ENCODE results near the gene KCNIP2. TPM values are rescaled to one million over a fixed set of nuclear protein-coding genes. Genes with fewer than 3 reads are reported as not detected.

KCNIP2 gene
- under 0.01 TPM in 1 of 2 replicates, not detected in the other for total RNA-seq (2012; rRNA removed)
- 0.53 and 0.87 TPM in 2 replicates for polyA plus RNA-seq (2012; rRNA removed)
- polyA plus RNA-seq (2012; cell fraction: cytosol; rRNA removed) = 0.03 and 0.05 TPM in 2 replicates
- 3.9 and 6.9 TPM in 2 replicates for polyA plus RNA-seq (2012; cell fraction: nucleus; rRNA removed; ENCODE audit: low replicate concordance)
- percentile 70 among the genes with signal in this experiment for Bru-seq, nascent RNA
- BruChase-seq, experiment 1, labeled RNA remaining after a 6-hour chase = percentile 83 among the genes with signal in this experiment
- percentile 88 among the genes with signal in this experiment for BruChase-seq, experiment 2, labeled RNA remaining after a 2-hour chase
- long read RNA-seq, partial matches to known transcripts = 0 of 1 reads
- long read RNA-seq, other reads (novel, unspliced or antisense) = 1 of 1 reads

- no peak within 1 kb of the TSS for H3K18ac ChIP-seq (ENCODE audit: low read depth, low read length)
- H3K79me1 ChIP-seq (ENCODE audit: low read depth in 1 of 2, low read length in 2 of 2) = peaks cover 0 to 9% of the 10 kb centered on the region in 2 experiments; a peak in 1 of 4 replicates
- no peak for ATAC-seq (ENCODE audit: low read depth)
- no peak within 1 kb of the TSS for H3K56ac ChIP-seq (ENCODE audit: extremely low read depth, insufficient read depth, low read length)
- H3K4me1 ChIP-seq (ENCODE audit: control insufficient read depth, insufficient read depth, low read length) = peaks cover 8% of the 10 kb centered on the region; the same call in 1 of the 2 replicates
- no peaks in the 10 kb centered on the region for H3K9me3 ChIP-seq (ENCODE audit: control insufficient read depth, insufficient read depth, low read length)
- no peak within 1 kb of the TSS for H3K4me3 ChIP-seq (ENCODE audit: insufficient read depth, low read depth, low read length)
- H4K20me1 ChIP-seq (ENCODE audit: insufficient read depth, low read length) = peaks cover 39% of the 10 kb centered on the region
- H2BK15ac ChIP-seq (ENCODE audit: low read depth, low read length) = no peak within 1 kb of the TSS
- H3K4ac ChIP-seq (ENCODE audit: low read depth, low read length) = no peak within 1 kb of the TSS
- no peak within 1 kb of the TSS for H3K14ac ChIP-seq (replicated peaks; ENCODE audit: low read depth, low read length)
- peaks cover 12% of the 10 kb centered on the region for H3K9me1 ChIP-seq (ENCODE audit: insufficient read depth, low read length)
- in situ Hi-C loops (cut with MboI; ENCODE audit: low sequenced_read_pairs) (loop anchor here (5.0 kb wide), 1 partner anchor 169 kb away; no protein-coding TSS in a partner anchor), intact Hi-C loops (cut with micrococcal nuclease) (loop anchor here (2.0 kb wide), 1 partner anchor 39 kb away; no protein-coding TSS in a partner anchor), dilution Hi-C loops (cut with HindIII; ENCODE audit: low sequenced_read_pairs, unreplicated experiment) (no loop called here)
- H2AK5ac ChIP-seq (ENCODE audit: low read depth, low read length) = no peak within 1 kb of the TSS
- no peak for DNase-seq
- WGBS, 2 experiments (ENCODE audit: extremely low coverage in 2 of 2, insufficient read length in 1 of 2) = 10% methylated on average over 2 of the region's 60 CpGs; no CpG with 5 or more reads in 1 of the 2 experiments
- no peak within 1 kb of the TSS for H3K4me2 ChIP-seq (ENCODE audit: low read depth, low read length)
- H2AK9ac ChIP-seq (replicated peaks; ENCODE audit: low read depth, low read length, poor library complexity) = no peak within 1 kb of the TSS
- H3K9ac ChIP-seq (ENCODE audit: low read depth, low read length) = no peak within 1 kb of the TSS
- H3K36me3 ChIP-seq (ENCODE audit: control insufficient read depth, insufficient read depth, low read length) = peaks cover 4% of the 10 kb centered on the region; the same call in 1 of the 2 replicates
- no peak within 1 kb of the TSS for H2BK5ac ChIP-seq (ENCODE audit: low read depth, low read length, poor library complexity, severe bottlenecking)
- no peak within 1 kb of the TSS for H4K91ac ChIP-seq (ENCODE audit: insufficient read depth, low read depth, low read length)
- ChIA-PET CTCF (interaction anchor here (0.6 to 1.0 kb wide), 2 partner anchors 45 to 212 kb away, joined by 3 read pairs; no protein-coding TSS in a partner anchor), POLR2A (ENCODE audit: unreplicated experiment) (no interaction called here)
- no peak within 1 kb of the TSS for H4K8ac ChIP-seq (ENCODE audit: low read depth in 2 of 2, low read length in 2 of 2)
- H3K27me3 ChIP-seq (ENCODE audit: control insufficient read depth, insufficient read depth, low read length) = no peaks in the 10 kb centered on the region
- no peak within 1 kb of the TSS for H3K23ac ChIP-seq (ENCODE audit: low read depth, low read length)
- no TSS peak for BruUV-seq (replicated peaks)
- no peak within 1 kb of the TSS for H2BK20ac ChIP-seq (ENCODE audit: low read depth, low read length)
- H4K5ac ChIP-seq (ENCODE audit: low read depth, low read length) = no peak within 1 kb of the TSS
- no peak within 1 kb of the TSS for H2BK120ac ChIP-seq (ENCODE audit: low read depth, low read length)
- H3K27ac ChIP-seq (ENCODE audit: insufficient read depth, low read length) = no peak within 1 kb of the TSS
- no peak within 1 kb of the TSS for H2AFZ ChIP-seq (replicated peaks; ENCODE audit: low read length, poor library complexity)
- TF ChIP-seq POLR2A (IDR thresholded peaks at IDR 0.05; ENCODE audit: low read depth, low read length) = no peak
- peak; percentile 10; the same call in 1 of the 2 replicates for TF ChIP-seq SMC3 (IDR thresholded peaks at IDR 0.05; ENCODE audit: low read depth, low read length)
- no peak for TF ChIP-seq RAD21 (IDR thresholded peaks at IDR 0.05; ENCODE audit: low read length)
- TF ChIP-seq USF2 (IDR thresholded peaks at IDR 0.05; ENCODE audit: low read depth, low read length) = no peak
- no peak for TF ChIP-seq FOS (IDR thresholded peaks at IDR 0.05; ENCODE audit: low read depth, low read length)
- TF ChIP-seq RCOR1 (IDR thresholded peaks at IDR 0.05; ENCODE audit: insufficient replicate concordance, low read length) = no peak
- no peak for TF ChIP-seq MAFK (IDR thresholded peaks at IDR 0.05; ENCODE audit: low read depth, low read length)
- no peak for TF ChIP-seq CEBPB (IDR thresholded peaks at IDR 0.05; ENCODE audit: low read depth, low read length)
- no peak for TF ChIP-seq MAZ (IDR thresholded peaks at IDR 0.05; ENCODE audit: borderline replicate concordance, low read depth, low read length)
- TF ChIP-seq CTCF (conservative IDR thresholded peaks at IDR 0.05; ENCODE audit: low read depth, low read length) = peak; percentile 39
- no peak for TF ChIP-seq BHLHE40 (IDR thresholded peaks at IDR 0.05; ENCODE audit: low read depth, low read length)
- no peak for TF ChIP-seq CHD1 (IDR thresholded peaks at IDR 0.05; ENCODE audit: low read depth, low read length)
Measured at GRCh38 chr10:101843032-101844021, at the start of gene KCNIP2. Gene KCNIP2 (minus strand): TSS chr10:101843800. CDS start chr10:101843568, 232 bp downstream.

All from IMR-90 (cell line).